ENCODE data around the gene SLC2A6.

DNA sequence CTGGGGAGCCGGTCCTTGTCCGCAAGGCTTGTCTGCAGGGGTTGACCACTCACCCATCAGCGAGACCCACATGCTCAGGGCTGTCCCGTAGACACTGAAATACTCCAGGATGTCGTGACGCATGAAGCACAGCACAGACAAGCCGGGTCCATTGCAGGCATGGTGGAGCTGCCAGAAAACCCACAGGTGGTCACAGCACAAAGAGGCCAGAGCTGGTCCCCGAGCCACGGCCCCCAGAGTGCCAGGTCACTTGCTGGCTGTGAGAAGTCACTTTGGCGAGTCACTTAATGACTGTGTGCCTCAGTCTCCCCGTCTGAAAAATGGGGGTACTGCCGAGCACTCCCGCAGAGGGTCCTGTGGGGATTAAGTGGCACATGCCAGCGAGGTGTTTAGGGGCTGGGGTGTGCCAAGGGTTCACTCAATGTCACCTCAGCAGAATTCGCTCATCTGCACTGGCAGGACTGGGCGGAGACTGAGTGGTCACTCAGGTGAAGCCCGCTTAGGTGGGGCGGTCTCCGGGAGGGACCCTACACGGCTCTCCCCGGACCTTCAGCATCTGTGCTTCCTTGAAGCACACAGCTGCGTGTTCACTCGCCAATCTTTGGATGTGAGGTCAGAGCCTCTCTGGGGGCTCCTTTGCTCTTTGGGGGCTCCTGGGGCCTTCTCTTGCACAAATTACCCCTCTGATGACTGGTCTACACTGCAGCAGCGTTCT is 41.4 kb upstream of the SLC2A6 start:
- TF ChIP-seq, protein P1, sequence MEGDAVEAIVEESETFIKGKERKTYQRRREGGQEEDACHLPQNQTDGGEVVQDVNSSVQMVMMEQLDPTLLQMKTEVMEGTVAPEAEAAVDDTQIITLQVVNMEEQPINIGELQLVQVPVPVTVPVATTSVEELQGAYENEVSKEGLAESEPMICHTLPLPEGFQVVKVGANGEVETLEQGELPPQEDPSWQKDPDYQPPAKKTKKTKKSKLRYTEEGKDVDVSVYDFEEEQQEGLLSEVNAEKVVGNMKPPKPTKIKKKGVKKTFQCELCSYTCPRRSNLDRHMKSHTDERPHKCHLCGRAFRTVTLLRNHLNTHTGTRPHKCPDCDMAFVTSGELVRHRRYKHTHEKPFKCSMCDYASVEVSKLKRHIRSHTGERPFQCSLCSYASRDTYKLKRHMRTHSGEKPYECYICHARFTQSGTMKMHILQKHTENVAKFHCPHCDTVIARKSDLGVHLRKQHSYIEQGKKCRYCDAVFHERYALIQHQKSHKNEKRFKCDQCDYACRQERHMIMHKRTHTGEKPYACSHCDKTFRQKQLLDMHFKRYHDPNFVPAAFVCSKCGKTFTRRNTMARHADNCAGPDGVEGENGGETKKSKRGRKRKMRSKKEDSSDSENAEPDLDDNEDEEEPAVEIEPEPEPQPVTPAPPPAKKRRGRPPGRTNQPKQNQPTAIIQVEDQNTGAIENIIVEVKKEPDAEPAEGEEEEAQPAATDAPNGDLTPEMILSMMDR (IDR thresholded peaks at IDR 0.05): no peak
- no peak for TF ChIP-seq POLR2A (IDR thresholded peaks at IDR 0.05)

Measured in breast epithelium (tissue), 3 donors.